HG02759 (cell line): Measurements from ENCODE around the gene ECI2.
"Not testable (repeated sequence)": the region's sequence is repeated elsewhere in the genome, so short reads cannot be mapped to it uniquely, and the experiment has no call there.

ENCODE experiments used
- ATAC-seq: cut with Tn5 transposase; IDR thresholded peaks from one replicate; pipeline ENCODE4 v1.9.1; 2021; ENCODE audit warnings: mild to moderate bottlenecking, moderate library complexity; ENCODE audit not compliant: unreplicated experiment

ECI2 gene

DNA sequence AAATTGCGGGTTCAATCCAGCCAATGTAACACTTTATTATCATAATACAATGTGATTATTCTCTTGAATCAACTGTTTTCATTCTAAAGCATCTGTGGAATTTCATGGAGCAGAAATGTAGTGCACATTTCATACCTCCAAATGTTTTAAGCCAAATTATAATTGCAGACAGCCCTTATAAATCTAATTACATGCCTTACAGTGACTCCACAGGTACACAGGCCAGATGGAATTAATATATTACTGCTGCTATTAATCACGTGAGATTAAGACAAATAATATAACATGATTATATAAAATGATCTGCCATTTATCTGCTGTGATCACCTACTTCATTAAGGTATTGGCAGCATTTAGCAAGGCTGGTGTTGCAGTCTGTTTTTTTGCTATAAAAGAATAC is 9.7 kb upstream of the ECI2 start:
- no peak for ATAC-seq

GRCh38 chr6:4139272-4139671 is 3.9 kb upstream of the ECI2 start:
- no peak for ATAC-seq

- ATAC-seq = no peak
Measured at GRCh38 chr6:4138186-4138585, 2.8 kb upstream of the ECI2 start.

GRCh38 chr6:4136354-4136831 is 1.0 kb upstream of the ECI2 start:
- no peak for ATAC-seq

DNA sequence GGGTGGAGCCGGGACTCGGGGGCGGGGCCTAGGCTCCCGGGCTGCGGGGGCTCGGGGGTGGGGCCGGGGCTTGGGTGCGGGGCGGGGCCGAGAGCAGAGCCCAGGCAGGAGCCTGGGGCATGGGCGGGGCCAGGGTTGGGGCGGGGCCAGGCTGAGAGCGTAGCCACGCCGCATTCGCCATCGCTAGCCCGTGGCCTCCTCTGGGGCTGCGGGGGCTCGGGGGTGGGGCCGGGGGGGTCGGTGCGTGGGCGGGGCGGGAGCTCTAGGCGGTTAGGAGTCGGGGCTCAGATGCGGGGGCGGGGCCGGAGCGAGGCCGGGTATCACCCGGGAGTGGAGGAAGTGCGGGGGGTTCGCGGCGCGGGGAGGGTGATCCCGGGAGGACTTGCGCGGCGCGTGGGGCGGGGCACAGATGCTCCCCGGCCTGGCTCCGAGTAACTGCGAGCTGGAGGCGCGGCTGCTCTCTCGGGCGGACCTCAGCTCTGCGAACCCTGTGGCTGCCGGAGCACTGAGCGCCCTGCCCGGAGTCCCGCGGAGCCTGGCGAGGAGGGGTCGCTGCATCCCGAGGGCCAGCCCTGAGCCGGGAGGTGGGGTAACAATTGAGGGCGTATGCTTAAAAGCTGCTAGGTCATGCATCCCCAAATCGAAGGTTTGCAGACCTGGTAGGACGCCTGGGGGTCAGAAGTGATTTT is 434 bp upstream of the ECI2 start:
- ATAC-seq = peak; percentile 78

DNA sequence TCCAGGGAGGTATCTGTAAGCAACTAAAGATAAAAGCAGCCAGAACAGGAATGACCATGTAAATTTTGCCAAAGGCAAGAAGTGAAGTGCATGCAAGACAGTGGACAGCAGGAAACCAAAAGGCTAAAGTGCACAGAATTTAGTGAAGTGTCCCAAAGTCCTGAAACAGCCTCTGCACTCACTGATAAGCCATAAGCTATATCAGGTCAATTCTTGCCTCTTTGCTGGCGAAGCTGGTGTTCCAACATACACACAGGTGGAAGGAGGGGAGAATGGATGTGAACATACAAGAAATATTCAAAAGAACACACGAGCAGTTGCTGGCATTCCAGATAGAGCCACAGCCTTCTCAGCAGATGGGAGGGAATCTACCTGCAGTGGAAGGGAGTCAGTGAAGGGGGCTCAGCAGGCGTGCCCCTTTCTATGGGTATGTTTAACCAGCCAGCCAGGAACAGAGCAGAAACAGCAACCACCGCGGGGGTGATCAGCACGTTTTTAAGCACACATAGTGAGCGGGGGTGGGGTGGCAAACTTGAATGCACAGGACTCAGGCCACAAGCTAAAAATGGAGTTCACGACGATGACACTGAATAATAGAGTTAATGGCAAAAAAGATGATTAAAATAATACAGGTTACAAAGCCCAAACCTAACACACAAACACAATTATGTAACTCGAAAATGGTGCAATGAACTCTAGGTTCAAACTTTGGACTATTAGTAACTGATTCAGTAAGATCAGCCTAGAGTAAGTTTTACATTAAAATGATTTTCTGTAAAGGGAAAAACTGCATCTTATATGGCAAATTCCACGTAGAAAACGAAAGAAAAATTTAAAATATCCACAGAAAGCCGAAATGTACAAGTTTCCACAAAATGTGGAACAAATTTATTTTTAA is 1.2 kb downstream of the ECI2 start:
- no peak for ATAC-seq

DNA sequence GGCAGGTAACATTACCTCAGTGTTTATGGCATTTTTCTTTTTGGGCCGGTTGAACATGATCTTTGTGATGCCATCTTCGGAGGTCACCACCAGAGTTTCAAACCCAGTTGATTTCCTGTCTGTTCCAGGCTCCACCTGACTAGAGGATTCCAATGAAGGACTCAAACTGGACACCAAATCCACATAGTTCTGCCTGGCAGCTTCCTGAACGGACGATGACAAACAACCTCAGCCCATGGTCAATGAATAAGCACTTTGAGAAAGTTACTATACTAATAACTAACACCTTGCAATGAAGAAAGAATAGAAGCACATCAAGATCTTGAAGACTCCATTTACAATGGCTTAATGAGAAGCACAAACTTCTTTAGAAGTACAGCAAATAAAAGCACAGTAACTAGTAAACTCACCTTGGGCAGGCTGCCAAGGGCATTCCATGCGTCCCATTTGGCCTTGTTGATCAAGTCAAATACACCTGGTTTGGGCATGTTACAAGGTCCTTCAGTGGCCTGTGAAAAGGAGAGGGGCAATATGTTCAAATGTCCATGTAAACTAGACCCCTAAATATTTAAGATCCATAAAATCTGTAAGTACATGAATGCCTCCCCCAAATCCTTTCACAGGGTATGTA is 4.9 kb downstream of the ECI2 start:
- no peak for ATAC-seq

DNA sequence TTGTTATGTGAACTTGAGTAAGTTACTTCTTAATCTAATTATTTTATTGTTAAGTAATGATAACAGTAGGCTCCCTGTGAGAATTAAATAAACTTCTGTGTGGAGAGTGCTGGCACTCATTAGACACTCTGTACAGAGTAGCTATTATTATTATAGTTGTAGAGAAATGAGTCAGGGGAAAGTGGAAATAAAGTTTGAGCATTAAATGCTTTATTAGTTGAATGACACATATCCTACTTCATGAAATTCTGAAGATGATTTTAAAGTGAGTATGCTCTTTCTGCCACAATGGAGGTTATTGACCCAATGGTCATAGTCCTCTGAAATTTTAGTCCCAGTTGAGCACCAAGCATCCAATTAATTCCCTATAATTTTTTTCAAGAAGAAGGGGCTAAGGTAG is 5.9 kb downstream of the ECI2 start:
- ATAC-seq = no peak

- no peak for ATAC-seq
Measured at GRCh38 chr6:4128748-4129147, 6.6 kb downstream of the ECI2 start.

GRCh38 chr6:4128072-4128471 is 7.3 kb downstream of the ECI2 start:
- ATAC-seq = no peak

GRCh38 chr6:4125933-4126864 is 9.2 kb downstream of the ECI2 start:
- ATAC-seq = no peak

- ATAC-seq = no peak
Measured at GRCh38 chr6:4125500-4125899, 9.9 kb downstream of the ECI2 start.

GRCh38 chr6:4124351-4124750 is 11.0 kb downstream of the ECI2 start:
- no peak for ATAC-seq

DNA sequence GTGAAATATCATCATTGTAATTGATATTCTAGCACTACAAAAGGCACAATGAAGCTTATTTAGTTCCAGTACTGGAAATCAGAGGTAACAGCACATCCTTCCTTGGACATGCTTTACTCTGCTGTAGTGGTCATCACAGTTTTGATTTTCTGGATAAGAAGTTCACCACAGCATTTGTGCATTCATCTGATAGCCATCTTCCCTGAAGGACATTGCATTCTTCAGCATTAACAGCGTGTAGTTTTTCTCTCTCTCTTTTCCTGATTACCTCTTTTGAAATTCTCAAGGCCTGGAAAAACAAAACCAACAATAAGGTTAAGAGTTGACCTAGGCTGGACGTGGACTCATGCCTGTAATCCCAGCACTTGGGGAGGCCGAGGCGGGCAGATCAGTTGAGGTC is 19.6 kb downstream of the ECI2 start:
- ATAC-seq = no peak

- no peak for ATAC-seq
Measured at GRCh38 chr6:4114123-4114522, 21.3 kb downstream of the ECI2 start.

GRCh38 chr6:4113649-4114048 is 21.7 kb downstream of the ECI2 start:
- no peak for ATAC-seq

GRCh38 chr6:4112366-4112765 is 23.0 kb downstream of the ECI2 start:
- no peak for ATAC-seq

DNA sequence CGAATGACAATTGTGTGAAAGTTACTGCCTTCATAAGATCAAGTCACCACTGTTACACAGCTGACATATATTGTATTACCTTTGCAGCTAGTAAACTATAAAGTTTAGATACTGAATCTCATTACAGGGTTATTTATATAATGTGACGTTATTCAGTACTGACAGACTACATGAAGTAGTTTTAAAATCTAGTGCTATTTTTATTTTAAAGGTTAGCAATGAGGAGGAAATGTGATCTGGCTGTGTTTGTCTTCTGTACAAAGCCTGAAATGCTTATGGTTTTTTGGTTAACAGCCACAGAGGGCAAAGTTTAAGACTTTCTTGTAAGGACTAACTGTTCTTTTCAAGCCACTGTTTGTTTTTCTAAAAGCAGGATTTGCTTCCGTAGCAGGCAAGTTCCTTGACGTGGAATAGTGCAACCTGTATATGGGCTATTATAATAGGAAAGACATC is 26.0 kb downstream of the ECI2 start:
- ATAC-seq = not testable (repeated sequence)

DNA sequence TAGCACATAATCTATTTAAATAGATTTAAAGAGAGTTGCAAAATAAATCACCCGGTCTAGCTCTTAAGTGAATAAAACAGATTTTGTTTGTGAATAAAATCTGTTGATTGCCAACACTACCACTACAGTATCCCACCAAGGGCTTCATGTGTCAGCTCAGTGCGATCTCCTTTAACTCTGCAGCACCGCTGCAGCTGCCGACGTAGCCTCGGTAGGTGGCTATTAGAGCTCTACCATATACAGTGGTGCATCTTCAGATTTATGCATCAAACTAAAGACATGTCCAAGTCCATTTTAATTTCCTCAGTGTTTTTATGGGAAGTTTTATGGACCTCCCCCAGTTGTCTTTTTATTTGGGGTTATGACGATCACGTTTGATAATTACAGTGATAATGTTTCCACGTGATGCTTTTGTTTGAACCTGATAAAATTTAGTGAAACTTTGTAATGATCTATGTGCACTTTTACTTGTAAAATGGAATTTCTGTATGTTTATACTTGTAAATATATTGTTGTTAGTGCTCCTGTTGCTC is 26.7 kb downstream of the ECI2 start:
- no peak for ATAC-seq

DNA sequence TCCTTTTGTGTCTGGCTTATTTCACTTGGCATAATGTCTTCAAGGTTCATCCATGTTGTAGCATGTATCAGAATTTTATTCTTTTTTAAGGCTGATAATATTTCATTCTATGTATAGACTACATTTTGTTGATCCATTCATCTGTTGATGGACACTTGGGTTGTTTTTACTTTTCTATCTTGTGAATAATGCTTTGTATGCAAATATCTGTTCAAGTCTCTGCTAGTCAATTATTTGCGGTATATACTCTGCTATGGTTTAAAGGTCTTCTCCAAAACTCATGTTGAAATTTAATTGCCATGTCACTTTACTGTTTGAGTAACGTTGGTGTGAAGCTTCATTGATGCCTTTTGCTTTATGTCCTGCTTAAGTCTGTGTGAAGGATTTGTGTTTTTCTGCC is 27.5 kb downstream of the ECI2 start:
- no peak for ATAC-seq
